Measurements from ENCODE around the gene MCL1.
A peak's percentile ranks its signal among the peaks of the same experiment; 100 is the strongest.

The MCL1 gene

DNA sequence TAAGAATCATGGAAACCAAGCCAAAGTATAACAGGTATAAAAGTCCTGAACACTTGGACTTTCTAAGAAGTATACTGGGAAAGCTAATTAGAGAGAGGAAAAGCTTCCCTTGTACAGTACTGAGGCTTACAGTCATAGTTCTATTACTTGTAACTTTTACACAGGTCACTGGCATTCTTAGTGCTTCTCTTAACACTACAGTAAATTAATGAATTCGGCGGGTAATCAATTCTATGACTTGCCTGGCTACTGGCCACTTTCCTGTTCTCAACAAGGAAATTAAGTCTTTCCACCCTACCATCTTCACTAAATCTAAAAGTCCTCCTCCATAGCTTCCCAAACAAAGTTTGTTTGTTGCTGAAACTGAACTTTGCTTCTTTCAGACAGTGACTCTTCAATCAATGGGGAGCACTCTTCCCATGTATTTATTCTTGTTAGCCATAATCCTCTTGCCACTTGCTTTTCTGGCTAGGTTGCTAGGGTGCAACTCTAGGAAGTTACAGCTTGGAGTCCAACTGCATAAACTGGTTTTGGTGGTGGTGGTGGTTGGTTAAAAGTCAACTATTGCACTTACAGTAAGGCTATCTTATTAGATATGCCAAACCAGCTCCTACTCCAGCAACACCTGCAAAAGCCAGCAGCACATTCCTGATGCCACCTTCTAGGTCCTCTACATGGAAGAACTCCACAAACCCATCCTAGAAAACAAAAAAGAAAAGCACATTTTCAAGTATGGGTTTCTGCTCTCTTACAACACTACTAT, 2.4 kb downstream of the MCL1 start:
- H3K9me3 ChIP-seq (ENCODE audit: insufficient read depth, low read length): no peaks in the 10 kb centered on the region
- H3K4me2 ChIP-seq (ENCODE audit: low read length): peak overlapping the region; percentile 94
- peaks cover 83% of the 10 kb centered on the region for H3K79me2 ChIP-seq (ENCODE audit: low read length)
- no peak for TF ChIP-seq EZH2phosphoT487 (IDR thresholded peaks at IDR 0.05; ENCODE audit: low read depth)
- TF ChIP-seq CTCF (IDR thresholded peaks at IDR 0.05; ENCODE audit: low read depth, low read length): no peak
- peak overlapping the region; percentile 81 for H3K4me3 ChIP-seq (ENCODE audit: low read length)
- H4K20me1 ChIP-seq (ENCODE audit: insufficient read depth, low read length): peaks cover 65% of the 10 kb centered on the region
- H3K27ac ChIP-seq (ENCODE audit: low read length): peak overlapping the region; percentile 89
- H3K27me3 ChIP-seq (ENCODE audit: low read depth, low read length): no peaks in the 10 kb centered on the region
- H3K4me1 ChIP-seq (ENCODE audit: low read length): peaks cover 52% of the 10 kb centered on the region
- H3K36me3 ChIP-seq (replicated peaks; ENCODE audit: low read depth, low read length): peaks cover 63% of the 10 kb centered on the region
- H2AFZ ChIP-seq (ENCODE audit: low read depth, low read length): no peak overlapping the region
- peak overlapping the region; percentile 99 for H3K9ac ChIP-seq (ENCODE audit: low read length)

DNA sequence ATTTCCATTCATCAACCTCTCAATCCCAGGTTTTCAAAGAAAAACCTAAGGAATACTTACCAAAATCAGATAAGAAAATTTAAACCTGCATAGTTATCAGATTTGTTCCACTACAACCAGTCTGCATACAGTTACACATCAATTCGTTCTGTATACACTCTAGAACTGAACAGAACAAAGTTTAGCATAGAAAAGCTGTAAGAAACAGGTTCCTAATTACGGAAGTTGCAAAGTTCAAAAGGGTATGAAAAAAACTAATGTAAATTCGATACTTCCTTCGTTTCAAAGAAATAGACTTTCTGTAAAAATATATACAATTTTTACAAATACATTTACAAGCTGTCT, 3.1 kb downstream of the MCL1 start:
- no peak overlapping the region for H2AFZ ChIP-seq (ENCODE audit: low read depth, low read length)
- H3K4me2 ChIP-seq (ENCODE audit: low read length): peak overlapping the region; percentile 94
- peaks cover 66% of the 10 kb centered on the region for H3K36me3 ChIP-seq (replicated peaks; ENCODE audit: low read depth, low read length)
- H3K79me2 ChIP-seq (ENCODE audit: low read length): peaks cover 89% of the 10 kb centered on the region
- H3K4me1 ChIP-seq (ENCODE audit: low read length): peaks cover 53% of the 10 kb centered on the region
- no peaks in the 10 kb centered on the region for H3K27me3 ChIP-seq (ENCODE audit: low read depth, low read length)
- peak overlapping the region; percentile 81 for H3K4me3 ChIP-seq (ENCODE audit: low read length)
- H3K9me3 ChIP-seq (ENCODE audit: insufficient read depth, low read length): no peaks in the 10 kb centered on the region
- TF ChIP-seq CTCF (IDR thresholded peaks at IDR 0.05; ENCODE audit: low read depth, low read length): no peak
- TF ChIP-seq EZH2phosphoT487 (IDR thresholded peaks at IDR 0.05; ENCODE audit: low read depth): no peak
- peak overlapping the region; percentile 99 for H3K9ac ChIP-seq (ENCODE audit: low read length)
- H4K20me1 ChIP-seq (ENCODE audit: insufficient read depth, low read length): peaks cover 67% of the 10 kb centered on the region
- peak overlapping the region; percentile 89 for H3K27ac ChIP-seq (ENCODE audit: low read length)

DNA sequence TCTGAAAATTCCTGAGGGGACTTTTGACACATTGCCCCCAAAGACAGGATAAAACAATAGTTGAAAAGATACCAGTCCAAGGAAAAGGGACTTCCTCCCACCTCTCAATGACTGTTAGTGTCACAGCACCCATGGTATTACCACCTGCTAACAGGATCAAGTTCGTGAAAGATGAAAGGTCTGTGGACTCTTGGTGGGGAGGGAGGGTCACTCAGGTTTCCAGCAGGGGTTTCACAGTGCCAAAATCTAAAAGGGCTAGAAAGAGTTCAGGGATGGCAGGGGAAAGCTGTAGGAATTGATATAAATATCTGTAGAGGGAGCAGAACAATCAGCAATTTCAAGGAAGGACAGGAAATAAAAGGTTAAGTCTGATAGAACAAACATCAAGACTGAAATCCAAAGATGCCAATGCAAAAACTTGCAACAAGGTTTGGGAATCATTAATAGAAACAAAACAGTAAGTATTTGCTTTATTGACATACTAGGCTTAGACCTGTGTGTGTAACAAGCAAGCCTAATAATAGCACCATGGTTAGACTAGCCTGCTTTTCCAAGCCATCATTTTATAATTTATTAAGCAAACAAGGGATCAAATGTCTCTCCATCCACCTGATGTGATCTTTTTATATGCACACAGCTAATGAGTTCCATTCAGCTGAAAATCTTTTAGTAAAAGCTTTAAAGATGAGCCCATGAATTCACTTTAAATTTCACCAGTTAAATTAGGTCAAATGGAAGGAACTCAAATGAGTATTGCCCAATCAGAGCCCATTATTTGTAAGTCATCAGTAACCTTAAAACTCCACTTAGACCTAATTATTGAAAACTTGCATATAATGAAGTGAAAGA, 3.7 kb downstream of the MCL1 start:
- Histone ChIP-seq H3K4me3 (ENCODE audit: low read length) (peak overlapping the region; percentile 81), H3K9me3 (ENCODE audit: insufficient read depth, low read length) (no peaks in the 10 kb centered on the region), H3K4me2 (ENCODE audit: low read length) (peak overlapping the region; percentile 94), H3K36me3 (replicated peaks; ENCODE audit: low read depth, low read length) (peaks cover 72% of the 10 kb centered on the region), H3K9ac (ENCODE audit: low read length) (peak overlapping the region; percentile 99), H3K79me2 (ENCODE audit: low read length) (peaks cover 95% of the 10 kb centered on the region), H4K20me1 (ENCODE audit: insufficient read depth, low read length) (peaks cover 73% of the 10 kb centered on the region), H2AFZ (ENCODE audit: low read depth, low read length) (no peak overlapping the region), H3K27ac (ENCODE audit: low read length) (peak overlapping the region; percentile 89), H3K27me3 (ENCODE audit: low read depth, low read length) (no peaks in the 10 kb centered on the region), H3K4me1 (ENCODE audit: low read length) (peaks cover 59% of the 10 kb centered on the region)
- no peak for TF ChIP-seq CTCF (IDR thresholded peaks at IDR 0.05; ENCODE audit: low read depth, low read length)
- no peak for TF ChIP-seq EZH2phosphoT487 (IDR thresholded peaks at IDR 0.05; ENCODE audit: low read depth)

- H3K36me3 ChIP-seq (replicated peaks; ENCODE audit: low read depth, low read length): peaks cover 77% of the 10 kb centered on the region
- no peaks in the 10 kb centered on the region for H3K9me3 ChIP-seq (ENCODE audit: insufficient read depth, low read length)
- H3K4me2 ChIP-seq (ENCODE audit: low read length): peak overlapping the region; percentile 94
- no peaks in the 10 kb centered on the region for H3K27me3 ChIP-seq (ENCODE audit: low read depth, low read length)
- peaks cover 97% of the 10 kb centered on the region for H3K79me2 ChIP-seq (ENCODE audit: low read length)
- H3K4me3 ChIP-seq (ENCODE audit: low read length): peak overlapping the region; percentile 81
- H3K9ac ChIP-seq (ENCODE audit: low read length): peak overlapping the region; percentile 99
- TF ChIP-seq EZH2phosphoT487 (IDR thresholded peaks at IDR 0.05; ENCODE audit: low read depth) (no peak), CTCF (IDR thresholded peaks at IDR 0.05; ENCODE audit: low read depth, low read length) (no peak)
- peaks cover 73% of the 10 kb centered on the region for H4K20me1 ChIP-seq (ENCODE audit: insufficient read depth, low read length)
- peaks cover 62% of the 10 kb centered on the region for H3K4me1 ChIP-seq (ENCODE audit: low read length)
- no peak overlapping the region for H2AFZ ChIP-seq (ENCODE audit: low read depth, low read length)
- peak overlapping the region; percentile 89 for H3K27ac ChIP-seq (ENCODE audit: low read length)
Observed at GRCh38 chr1:150575072-150575489, 4.3 kb downstream of the MCL1 start.
